ENCODE results near the gene NUDCD3.

The NUDCD3 gene

GRCh38 chr7:44341401-44341800 lies 149.1 kb downstream of the NUDCD3 start:
- in situ Hi-C loops (cut with MboI; ENCODE audit: low pct_unique_long_range_greater_than_20kb, low sequenced_read_pairs) = no loop called here

GRCh38 chr7:44338600-44338999 lies 151.9 kb downstream of the NUDCD3 start:
- in situ Hi-C loops (cut with MboI; ENCODE audit: low pct_unique_long_range_greater_than_20kb, low sequenced_read_pairs) = no loop called here
- DNase-seq = peak; percentile 16

More at GRCh38 chr7:44341401-44341800, 149.1 kb downstream of the NUDCD3 start:
- no peak for DNase-seq

GRCh38 chr7:44336491-44336890 lies 154.0 kb downstream of the NUDCD3 start:
- in situ Hi-C loops (cut with MboI; ENCODE audit: low pct_unique_long_range_greater_than_20kb, low sequenced_read_pairs) = no loop called here
- DNase-seq = no peak

- in situ Hi-C loops (cut with MboI; ENCODE audit: low pct_unique_long_range_greater_than_20kb, low sequenced_read_pairs) = no loop called here
These were observed 155.3 kb downstream of the NUDCD3 start for GRCh38 chr7:44335184-44335583.

GRCh38 chr7:44334734-44335097 lies 155.7 kb downstream of the NUDCD3 start:
- in situ Hi-C loops (cut with MboI; ENCODE audit: low pct_unique_long_range_greater_than_20kb, low sequenced_read_pairs) = no loop called here
- no peak for DNase-seq

More at GRCh38 chr7:44335184-44335583, 155.3 kb downstream of the NUDCD3 start:
- no peak for DNase-seq

GRCh38 chr7:44333911-44334733 lies 156.3 kb downstream of the NUDCD3 start:
- in situ Hi-C loops (cut with MboI; ENCODE audit: low pct_unique_long_range_greater_than_20kb, low sequenced_read_pairs) = no loop called here
- DNase-seq = no peak

- no peak for DNase-seq
- in situ Hi-C loops (cut with MboI; ENCODE audit: low pct_unique_long_range_greater_than_20kb, low sequenced_read_pairs) = no loop called here
These were observed 158.8 kb downstream of the NUDCD3 start for GRCh38 chr7:44331682-44332081.

- no peak for DNase-seq
- in situ Hi-C loops (cut with MboI; ENCODE audit: low pct_unique_long_range_greater_than_20kb, low sequenced_read_pairs) = no loop called here
These were observed 160.1 kb downstream of the NUDCD3 start for GRCh38 chr7:44330331-44330730.

GRCh38 chr7:44329888-44330287 lies 160.6 kb downstream of the NUDCD3 start:
- no peak for DNase-seq
- in situ Hi-C loops (cut with MboI; ENCODE audit: low pct_unique_long_range_greater_than_20kb, low sequenced_read_pairs) = no loop called here

Measured in KBM-7 (cell line).